Measurements from ENCODE around the gene MAN2B1.
A peak's percentile ranks its signal among the peaks of the same experiment; 100 is the strongest.
"Not testable (repeated sequence)": the region's sequence is repeated elsewhere in the genome, so short reads cannot be mapped to it uniquely, and the experiment has no call there.

Gene MAN2B1

DNA sequence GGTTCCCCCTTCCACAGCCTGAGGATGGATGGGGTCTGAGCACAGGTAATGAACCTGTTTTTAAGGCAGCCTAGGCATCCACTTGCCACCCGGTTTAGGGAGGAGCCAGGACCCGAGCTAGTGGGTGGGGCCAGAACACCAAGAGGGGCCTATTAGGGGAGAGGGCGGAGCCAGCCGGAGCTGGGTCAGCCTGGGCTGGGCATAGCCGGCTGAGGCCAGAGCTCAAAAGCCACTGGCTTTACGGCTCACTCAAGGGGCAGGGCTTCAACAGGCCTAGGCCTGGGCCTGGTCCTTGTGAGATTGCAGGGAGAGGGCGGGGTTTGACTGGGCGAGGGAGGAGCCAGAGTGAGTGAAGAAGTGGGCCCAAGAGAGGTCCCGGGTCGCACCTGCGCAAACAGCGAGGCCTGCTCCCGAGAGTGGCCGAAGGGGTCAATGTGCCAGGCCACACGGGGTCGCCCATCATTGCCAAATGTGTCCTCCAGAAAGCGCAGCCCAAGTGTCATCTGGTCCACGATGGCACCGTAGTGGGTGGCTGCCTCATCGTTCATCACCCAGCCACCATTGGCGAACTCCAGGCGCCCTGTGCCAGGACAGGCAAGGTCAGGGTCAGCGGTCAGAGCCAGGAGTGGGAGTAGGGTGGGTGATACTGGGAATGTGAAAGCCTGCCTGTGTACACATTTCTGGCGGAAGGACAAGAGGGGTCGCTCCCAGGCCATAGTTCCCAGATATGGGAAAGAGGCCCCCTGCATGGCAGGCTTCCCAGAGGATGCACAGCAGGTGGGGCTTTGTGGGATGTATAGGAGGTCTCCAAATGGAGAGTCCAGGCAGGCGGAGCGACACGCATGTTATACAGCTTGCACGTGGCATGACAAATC is 1.9 kb downstream of the MAN2B1 start:
- no peak for DNase-seq (ENCODE audit: low read depth in 1 of 2, low spot score in 1 of 2)

DNA sequence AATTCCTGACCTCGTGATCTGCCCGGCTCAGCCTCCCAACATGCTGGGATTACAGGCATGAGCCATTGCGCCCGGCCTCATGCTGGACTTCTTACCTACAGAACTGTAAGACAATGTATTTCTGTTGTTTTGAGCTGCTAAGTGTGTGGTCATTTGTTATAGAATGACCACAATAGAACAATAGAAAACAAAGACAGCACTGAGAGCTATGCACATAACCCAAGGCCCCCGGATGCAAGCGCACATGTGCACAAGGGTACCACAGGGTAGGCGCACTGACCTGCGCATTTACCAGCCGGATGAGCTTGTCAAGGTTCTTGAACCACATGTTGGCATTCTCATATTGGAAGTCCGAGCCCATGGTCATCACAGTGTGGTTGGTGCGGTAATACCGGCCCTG is 5.6 kb downstream of the MAN2B1 start:
- no peak for DNase-seq (ENCODE audit: low read depth in 1 of 2, low spot score in 1 of 2)

GRCh38 chr19:12657966-12658365 is 8.6 kb downstream of the MAN2B1 start:
- DNase-seq (ENCODE audit: low read depth in 1 of 2, low spot score in 1 of 2) = no peak

- no peak for DNase-seq (ENCODE audit: low read depth in 1 of 2, low spot score in 1 of 2)
Measured at GRCh38 chr19:12656899-12657571, 9.5 kb downstream of the MAN2B1 start.

- DNase-seq (ENCODE audit: low read depth in 1 of 2, low spot score in 1 of 2) = no peak
Measured at GRCh38 chr19:12655546-12655945, 11.0 kb downstream of the MAN2B1 start.

DNA sequence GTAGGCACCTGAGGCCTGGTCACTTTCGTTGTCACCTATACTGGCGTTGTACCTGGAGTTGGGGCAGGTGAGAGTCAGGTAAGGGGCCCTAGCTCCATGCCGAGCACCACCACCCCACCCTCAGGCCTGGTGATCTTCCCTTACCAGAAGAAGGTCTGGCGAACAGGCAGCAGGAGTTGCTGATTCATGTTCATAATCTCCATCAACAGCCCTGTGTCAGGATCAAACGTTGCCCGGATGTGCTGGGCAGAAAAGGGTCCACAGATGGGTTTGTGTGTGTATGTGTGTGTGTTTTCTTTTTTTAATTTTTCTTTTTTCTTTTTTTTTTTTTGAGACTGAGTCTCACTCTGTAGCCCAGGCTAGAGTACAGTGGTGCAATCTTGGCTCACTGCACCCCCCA is 14.3 kb downstream of the MAN2B1 start:
- no peak for DNase-seq (ENCODE audit: low read depth in 1 of 2, low spot score in 1 of 2)

DNA sequence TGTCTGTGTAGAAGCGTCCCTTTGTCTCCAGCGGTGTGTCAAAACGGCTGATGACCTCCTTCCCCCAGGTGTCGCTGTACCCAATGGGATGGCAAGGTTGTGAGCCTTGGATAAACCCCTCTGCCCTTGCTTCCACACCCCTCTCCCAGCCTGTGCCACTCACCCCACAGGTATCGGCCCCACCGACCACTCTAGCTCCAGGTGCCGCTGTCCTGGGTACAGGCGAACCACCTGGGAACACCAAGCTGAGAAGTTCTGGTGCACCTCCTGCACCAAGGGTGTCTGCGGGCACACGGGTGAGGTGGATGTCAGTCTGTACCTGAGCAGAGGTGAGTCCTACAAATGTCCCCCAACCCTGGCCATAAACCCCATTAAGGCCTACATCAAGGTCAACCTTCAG is 16.6 kb downstream of the MAN2B1 start:
- DNase-seq (ENCODE audit: low read depth in 1 of 2, low spot score in 1 of 2) = no peak

GRCh38 chr19:12648088-12648487 is 18.5 kb downstream of the MAN2B1 start:
- no peak for DNase-seq (ENCODE audit: low read depth in 1 of 2, low spot score in 1 of 2)

GRCh38 chr19:12647490-12648071 is 19.0 kb downstream of the MAN2B1 start:
- DNase-seq (ENCODE audit: low read depth in 1 of 2, low spot score in 1 of 2) = no peak

DNA sequence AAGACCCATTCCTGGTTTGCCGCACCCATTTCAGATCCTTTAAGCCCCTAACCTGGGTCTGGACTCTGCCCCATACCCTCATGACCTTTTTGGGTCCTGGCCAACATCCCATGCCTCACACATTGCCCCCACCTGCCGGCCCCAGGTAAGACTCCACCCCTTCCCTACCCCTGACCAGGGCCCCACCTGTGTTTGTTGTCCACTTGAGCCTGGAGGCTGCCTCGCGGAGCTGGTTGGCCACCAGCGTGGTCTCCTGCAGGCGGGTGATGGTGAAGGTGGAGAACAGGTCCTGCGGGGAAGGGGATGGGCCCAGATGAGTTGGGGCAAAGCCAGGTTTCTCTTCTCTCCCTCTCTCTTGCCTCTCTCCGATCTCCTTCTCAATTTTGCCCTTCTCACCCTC is 19.5 kb downstream of the MAN2B1 start:
- DNase-seq (ENCODE audit: low read depth in 1 of 2, low spot score in 1 of 2) = no peak

DNA sequence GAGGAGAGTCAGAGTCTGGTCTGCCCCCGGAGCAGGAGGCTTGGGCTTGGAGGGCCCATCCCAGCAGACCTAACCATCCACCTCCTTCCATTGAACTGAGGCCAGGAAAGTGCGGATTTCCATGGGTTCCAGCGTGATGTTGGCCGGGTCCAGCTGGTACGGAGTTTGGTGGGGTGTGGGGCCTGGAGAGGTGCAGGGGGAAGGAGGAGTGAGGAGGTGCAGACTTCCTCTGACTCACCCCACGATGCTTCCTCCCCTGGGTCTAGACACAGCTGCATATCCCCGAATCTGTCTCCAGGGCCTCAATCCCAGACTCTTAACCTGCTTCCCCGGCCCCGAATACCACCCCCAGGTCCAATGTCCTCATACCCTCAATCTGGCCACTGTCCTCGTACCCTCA is 20.0 kb downstream of the MAN2B1 start:
- DNase-seq (ENCODE audit: low read depth in 1 of 2, low spot score in 1 of 2) = no peak

DNA sequence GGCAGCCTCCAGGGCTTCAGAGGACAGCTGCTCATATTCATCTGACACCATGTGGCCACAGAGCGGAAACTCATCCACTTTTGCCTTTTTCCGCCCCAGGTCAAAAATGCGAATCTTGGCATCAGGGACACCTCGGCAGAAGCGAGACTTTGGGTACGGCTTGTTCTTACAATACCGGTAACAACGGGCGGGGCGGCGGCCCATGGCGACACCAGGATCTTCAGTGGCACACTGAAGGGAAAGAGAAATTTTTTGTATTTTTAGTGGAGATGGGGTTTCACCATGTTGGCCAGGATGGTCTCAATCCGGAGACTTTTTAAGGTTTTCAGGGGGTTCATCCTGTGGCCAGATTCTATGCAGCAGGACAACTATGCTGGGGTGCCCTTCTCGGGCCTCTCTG is 22.8 kb downstream of the MAN2B1 start:
- DNase-seq (ENCODE audit: low read depth in 1 of 2, low spot score in 1 of 2) = not testable (repeated sequence)

DNA sequence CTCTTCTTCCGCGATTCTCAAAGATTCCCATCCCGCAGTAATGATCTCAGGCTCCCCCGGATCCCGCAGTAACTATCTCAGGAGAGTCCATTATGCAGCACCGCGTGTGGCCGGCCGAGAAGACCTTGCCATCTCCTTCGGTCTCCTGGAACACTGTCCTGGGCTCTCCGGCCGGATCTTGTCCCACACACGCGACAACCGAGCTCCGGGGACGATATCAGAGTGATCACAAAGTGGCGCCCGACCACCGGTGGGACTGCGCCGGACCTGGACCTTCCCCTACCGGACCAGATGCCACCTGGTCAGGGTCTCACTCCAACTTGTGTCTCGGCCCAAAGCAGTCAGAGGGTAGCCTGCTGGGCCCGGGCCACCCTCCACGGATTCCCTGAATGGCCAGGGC is 24.0 kb downstream of the MAN2B1 start:
- no peak for DNase-seq (ENCODE audit: low read depth in 1 of 2, low spot score in 1 of 2)

DNA sequence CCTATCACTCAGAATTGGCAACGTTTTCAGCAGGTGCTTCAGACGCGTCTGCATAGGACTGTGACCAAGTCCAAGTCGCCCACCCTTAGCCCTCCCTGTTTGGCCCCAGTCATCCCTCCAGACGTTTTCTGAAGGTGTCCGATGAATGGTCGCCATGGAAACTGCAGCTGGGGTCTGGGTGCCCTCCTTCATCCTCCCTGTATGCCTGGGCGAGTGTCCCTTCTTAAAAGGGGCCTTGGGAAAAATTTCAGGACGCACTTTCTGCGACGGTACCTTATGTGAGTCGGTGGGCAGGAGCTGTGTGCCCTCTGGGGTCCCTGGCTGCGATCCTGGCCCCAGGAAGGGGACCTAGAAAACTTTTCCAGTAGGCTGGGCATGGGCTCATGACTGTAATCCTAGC is 25.1 kb downstream of the MAN2B1 start:
- DNase-seq (ENCODE audit: low read depth in 1 of 2, low spot score in 1 of 2) = no peak

DNA sequence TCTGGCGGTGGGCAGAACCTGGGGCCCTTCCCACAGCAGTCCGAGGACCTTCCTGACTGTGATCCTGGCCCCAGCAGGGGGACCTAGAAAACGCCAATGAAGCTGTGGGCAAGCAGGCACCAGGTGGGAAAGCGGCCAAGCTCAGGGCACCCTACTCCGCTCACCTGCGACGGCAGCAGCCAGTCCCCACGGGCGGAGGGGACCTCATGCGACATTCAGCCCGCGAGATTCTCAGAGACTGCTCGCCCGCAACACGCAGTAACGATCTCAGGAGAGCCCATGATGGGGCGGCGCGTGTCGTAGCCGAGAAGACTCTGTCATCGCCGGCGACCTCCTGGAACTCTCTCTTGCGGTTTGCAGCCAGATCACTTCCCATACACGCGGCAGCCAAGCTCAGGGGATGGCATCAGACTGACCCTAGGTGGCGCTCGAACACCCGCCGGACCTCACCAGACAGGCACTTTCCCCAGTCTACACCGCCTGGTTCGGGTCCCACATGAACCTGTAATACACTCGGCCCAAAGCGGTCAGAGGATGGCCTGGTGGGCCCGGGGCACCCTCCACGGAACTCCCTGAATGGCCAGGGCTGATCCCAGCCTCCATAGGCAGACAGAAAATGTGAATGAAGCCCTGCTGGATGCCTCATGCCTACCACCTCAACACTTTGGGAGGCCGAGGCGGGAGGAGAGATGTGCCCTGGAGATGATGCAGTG is 26.5 kb downstream of the MAN2B1 start:
- DNase-seq (ENCODE audit: low read depth in 1 of 2, low spot score in 1 of 2) = peak; percentile 75

GRCh38 chr19:12638611-12639182 is 27.8 kb downstream of the MAN2B1 start:
- DNase-seq (ENCODE audit: low read depth in 1 of 2, low spot score in 1 of 2) = no peak

GRCh38 chr19:12636631-12637030 is 29.9 kb downstream of the MAN2B1 start:
- no peak for DNase-seq (ENCODE audit: low read depth in 1 of 2, low spot score in 1 of 2)

DNA sequence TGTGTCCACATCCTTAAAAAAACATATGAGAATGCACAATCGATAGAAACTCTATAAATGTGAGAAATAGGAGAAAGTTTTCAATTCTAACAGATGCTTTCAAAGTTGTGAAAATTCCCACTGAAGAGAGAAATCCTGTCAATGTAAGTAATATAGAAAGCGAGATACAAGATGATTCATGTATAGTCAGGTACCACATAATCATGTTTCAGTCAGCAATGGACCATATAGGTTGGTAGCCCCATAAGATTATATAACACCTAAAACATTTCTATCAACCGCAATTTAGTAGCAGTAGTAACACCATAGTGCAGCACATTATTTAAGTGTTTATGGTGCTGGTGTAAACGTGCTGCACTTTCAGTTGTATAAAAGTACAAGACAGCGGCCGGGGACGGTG is 37.3 kb downstream of the MAN2B1 start:
- no peak for DNase-seq (ENCODE audit: low read depth in 1 of 2, low spot score in 1 of 2)

DNA sequence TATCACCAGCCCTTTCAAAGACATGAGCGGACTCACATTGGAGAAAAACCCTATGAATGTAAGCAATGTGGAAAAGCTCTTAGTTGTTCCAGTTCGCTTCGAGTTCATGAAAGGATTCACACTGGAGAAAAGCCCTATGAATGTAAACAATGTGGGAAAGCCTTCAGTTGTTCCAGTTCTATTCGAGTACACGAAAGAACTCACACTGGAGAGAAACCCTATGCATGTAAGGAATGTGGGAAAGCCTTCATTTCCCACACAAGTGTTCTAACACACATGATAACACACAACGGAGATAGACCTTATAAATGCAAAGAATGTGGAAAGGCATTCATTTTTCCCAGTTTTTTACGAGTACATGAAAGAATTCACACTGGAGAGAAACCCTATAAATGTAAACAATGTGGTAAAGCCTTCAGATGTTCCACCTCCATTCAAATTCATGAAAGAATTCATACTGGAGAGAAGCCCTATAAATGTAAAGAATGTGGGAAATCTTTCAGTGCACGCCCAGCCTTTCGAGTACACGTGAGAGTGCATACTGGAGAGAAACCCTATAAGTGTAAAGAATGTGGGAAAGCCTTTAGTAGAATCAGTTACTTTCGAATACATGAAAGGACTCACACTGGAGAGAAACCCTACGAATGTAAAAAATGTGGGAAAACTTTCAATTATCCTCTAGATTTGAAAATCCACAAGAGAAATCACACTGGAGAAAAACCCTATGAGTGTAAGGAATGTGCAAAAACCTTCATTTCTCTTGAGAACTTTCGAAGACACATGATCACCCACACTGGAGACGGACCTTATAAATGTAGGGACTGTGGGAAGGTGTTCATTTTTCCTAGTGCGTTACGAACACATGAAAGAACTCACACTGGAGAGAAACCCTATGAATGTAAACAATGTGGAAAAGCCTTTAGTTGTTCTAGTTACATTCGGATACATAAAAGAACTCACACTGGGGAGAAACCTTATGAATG is 38.2 kb downstream of the MAN2B1 start:
- no peak for DNase-seq (ENCODE audit: low read depth in 1 of 2, low spot score in 1 of 2)

DNA sequence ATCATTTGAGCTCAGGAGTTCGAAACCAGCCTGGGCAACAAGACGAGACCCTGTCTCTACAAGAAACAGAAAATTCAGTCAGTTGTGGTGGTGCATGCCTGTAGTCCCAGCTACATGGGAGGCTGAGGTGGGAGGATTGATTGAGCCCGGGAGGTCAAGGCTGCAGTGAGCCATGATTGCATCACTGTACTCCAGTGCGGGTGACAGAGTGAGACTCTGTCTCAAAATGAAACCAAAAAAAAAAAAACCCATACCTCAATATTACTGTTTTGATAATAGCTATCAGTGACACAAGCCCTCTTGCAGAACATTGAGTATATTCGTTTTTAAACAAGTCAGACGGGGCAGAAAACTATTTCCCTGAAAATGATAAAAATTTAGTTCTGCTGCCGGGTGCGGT is 39.6 kb downstream of the MAN2B1 start:
- no peak for DNase-seq (ENCODE audit: low read depth in 1 of 2, low spot score in 1 of 2)

Measured in stimulated activated CD4-positive, alpha-beta T cell treated with anti-CD3 and anti-CD28 coated beads, Interleukin-15, amount 100 ng/mL, for 1 hour (primary cell).